ENCODE data around the gene CMIP.

GRCh38 chr16:81752876-81753227 is 308.2 kb downstream of the CMIP start:
- TF ChIP-seq POLR2A (IDR thresholded peaks at IDR 0.05) = no peak
- no peak for TF ChIP-seq POLR2AphosphoS5 (IDR thresholded peaks at IDR 0.05)

Measured in prostate gland (tissue), 1 donor.